Ovary (tissue), 3 donors: ENCODE results near the gene TIPRL.

Experiments used
- EP300 ChIP-seq: sonication (generic); formaldehyde crosslinking; IDR thresholded peaks from one replicate; pipeline ENCODE4 v1.6.1; 2017; ENCODE audit warnings: antibody characterized with exemption
- POLR2A ChIP-seq: fragments of 450-650 bp; IDR thresholded peaks from one replicate; pipeline ENCODE4 v1.6.1; 2017; ENCODE audit warnings: antibody characterized with exemption, mild to moderate bottlenecking, moderate library complexity
- TF ChIP-seq, protein P1 (sequence below), 3 donors: fragments of 450-650 bp in 2 of 3; fragments of 200-600 bp in 1 of 3; IDR thresholded peaks; one replicate each; pipeline versions ENCODE4 v1.5.1 to v1.8.0; 2016 to 2022; ENCODE audit warnings: antibody characterized with exemption in 3 of 3, mild to moderate bottlenecking in 1 of 3
- donor health status: DM: no; HTN: no; CAD: no.

DNA sequence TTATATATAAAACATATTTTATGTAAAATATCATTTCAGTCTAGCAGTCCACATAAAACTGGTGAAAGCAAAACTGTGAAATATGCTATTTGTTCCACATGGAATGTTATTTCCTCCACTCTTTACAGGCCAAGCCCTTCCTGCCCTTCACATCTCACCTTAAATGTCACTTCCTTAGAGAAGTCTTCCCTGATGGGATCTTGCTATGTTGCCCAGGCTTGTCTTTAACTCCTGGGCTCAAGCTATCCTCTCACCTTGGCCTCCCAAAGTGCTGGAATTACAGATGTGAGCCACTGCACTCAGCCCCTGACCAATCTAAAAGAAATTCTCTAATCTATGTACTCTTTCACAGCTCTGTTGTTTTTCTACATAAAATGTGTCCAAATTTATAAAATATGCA lies 39.7 kb upstream of the TIPRL start:
- TF ChIP-seq EP300 (no peak), POLR2A (no peak)
- TF ChIP-seq, protein P1, sequence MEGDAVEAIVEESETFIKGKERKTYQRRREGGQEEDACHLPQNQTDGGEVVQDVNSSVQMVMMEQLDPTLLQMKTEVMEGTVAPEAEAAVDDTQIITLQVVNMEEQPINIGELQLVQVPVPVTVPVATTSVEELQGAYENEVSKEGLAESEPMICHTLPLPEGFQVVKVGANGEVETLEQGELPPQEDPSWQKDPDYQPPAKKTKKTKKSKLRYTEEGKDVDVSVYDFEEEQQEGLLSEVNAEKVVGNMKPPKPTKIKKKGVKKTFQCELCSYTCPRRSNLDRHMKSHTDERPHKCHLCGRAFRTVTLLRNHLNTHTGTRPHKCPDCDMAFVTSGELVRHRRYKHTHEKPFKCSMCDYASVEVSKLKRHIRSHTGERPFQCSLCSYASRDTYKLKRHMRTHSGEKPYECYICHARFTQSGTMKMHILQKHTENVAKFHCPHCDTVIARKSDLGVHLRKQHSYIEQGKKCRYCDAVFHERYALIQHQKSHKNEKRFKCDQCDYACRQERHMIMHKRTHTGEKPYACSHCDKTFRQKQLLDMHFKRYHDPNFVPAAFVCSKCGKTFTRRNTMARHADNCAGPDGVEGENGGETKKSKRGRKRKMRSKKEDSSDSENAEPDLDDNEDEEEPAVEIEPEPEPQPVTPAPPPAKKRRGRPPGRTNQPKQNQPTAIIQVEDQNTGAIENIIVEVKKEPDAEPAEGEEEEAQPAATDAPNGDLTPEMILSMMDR (IDR thresholded peaks at IDR 0.05): no peak
